Stomach (tissue), 9 donors: ENCODE data around the gene USP6. TPM values are rescaled to one million over a fixed set of nuclear protein-coding genes. Genes with fewer than 3 reads are reported as not detected.

ENCODE experiments used
- DNase-seq, 2 donors: peaks; one replicate each; pipeline versions ENCODE4 v3.0.0 to v3.0.0-alpha.2; 2013 to 2019
- H3K27ac ChIP-seq, 5 donors: fragments of 200-600 bp in 4 of 5; sonication (generic) in 4 of 5; one replicate each; pipeline ENCODE4 v1.5.1; 2013 to 2019; ENCODE audit warnings: mild to moderate bottlenecking in 1 of 5, moderate library complexity in 1 of 5
- H3K27me3 ChIP-seq, 3 donors: fragments of 200-600 bp; sonication (generic); one replicate each; pipeline ENCODE4 v1.5.1; 2017 to 2019; ENCODE audit warnings: mixed run types in 1 of 3
- H3K36me3 ChIP-seq, 4 donors: fragments of 200-600 bp; sonication (generic); 1 replicate in 3 of 4; 2 replicates in 1 of 4; pipeline ENCODE4 v1.5.1; 2016 to 2019
- H3K4me1 ChIP-seq, 4 donors: fragments of 200-600 bp; sonication (generic); one replicate each; pipeline ENCODE4 v1.5.1; 2016 to 2019
- H3K4me3 ChIP-seq, 4 donors: fragments of 200-600 bp; sonication (generic) in 3 of 4; one replicate each; pipeline ENCODE4 v1.5.1; 2016 to 2019; ENCODE audit warnings: mild to moderate bottlenecking in 1 of 4
- H3K9me3 ChIP-seq, 4 donors: fragments of 200-600 bp; sonication (generic); one replicate each; pipeline ENCODE4 v1.5.1; 2016 to 2019
- EP300 ChIP-seq: sonication (generic); formaldehyde crosslinking; IDR thresholded peaks from one replicate; pipeline ENCODE4 v1.6.1; 2017; ENCODE audit warnings: antibody characterized with exemption
- POLR2A ChIP-seq, 4 donors: fragments of 450-650 bp; IDR thresholded peaks; one replicate each; pipeline ENCODE4 v1.6.1; 2016; ENCODE audit warnings: antibody characterized with exemption in 4 of 4, control low read depth in 2 of 4, mild to moderate bottlenecking in 1 of 4, moderate library complexity in 1 of 4
- POLR2AphosphoS5 ChIP-seq, 3 donors: sonication (generic); formaldehyde crosslinking; IDR thresholded peaks; one replicate each; pipeline ENCODE4 v1.6.1; 2016; ENCODE audit warnings: antibody characterized with exemption in 3 of 3
- WGBS, 5 donors: extraction: QIAGEN DNeasy Blood & Tissue Kit in 3 of 5; methylation state at CpG; one replicate each; pipeline versions ENCODE4 v1.1.5 to v1.1.7; 2013 to 2018; 5-methylcytosine and 5-hydroxymethylcytosine counted together
- intact Hi-C: fragments of 100-400 bp; cut with DNase I; formaldehyde crosslinking; loops from one replicate; pipeline ENCODE4 v1.15.1; 2023; ENCODE audit warnings: low total_unique reads
- polyA plus RNA-seq, 3 donors: library from polyadenylated mRNA; stranded (reverse); fragments of 200-250 nt; gene quantifications; one replicate each; pipeline ENCODE4 v1.2.3, GENCODE V29; 2013
- total RNA-seq, 5 donors: library from RNA; depleted of rRNA; stranded (reverse); fragments of >200 nt; gene quantifications; one replicate each; pipeline versions ENCODE4 v1.1.0 to v1.2.3, GENCODE V29; 2014 to 2016
- TF ChIP-seq, protein P1 (sequence below), 7 experiments: fragments of 450-650 bp in 4 of 7; fragments of 200-600 bp in 3 of 7; sonication (generic) in 3 of 7; IDR thresholded peaks; one replicate each; pipeline ENCODE4 v1.5.1; 2016 to 2019; ENCODE audit warnings: antibody characterized with exemption in 7 of 7, control low read depth in 2 of 7, mild to moderate bottlenecking in 1 of 7
- donor health status: healthy with polysubstance abuse.
- donor health status: Bipolar disorder and iron deficiency.
- donor health status: healthy.

The USP6 gene
- total and polyA plus RNA-seq, 8 donors = 0.05 to 0.45 (median 0.18) TPM; not detected in 5

DNA sequence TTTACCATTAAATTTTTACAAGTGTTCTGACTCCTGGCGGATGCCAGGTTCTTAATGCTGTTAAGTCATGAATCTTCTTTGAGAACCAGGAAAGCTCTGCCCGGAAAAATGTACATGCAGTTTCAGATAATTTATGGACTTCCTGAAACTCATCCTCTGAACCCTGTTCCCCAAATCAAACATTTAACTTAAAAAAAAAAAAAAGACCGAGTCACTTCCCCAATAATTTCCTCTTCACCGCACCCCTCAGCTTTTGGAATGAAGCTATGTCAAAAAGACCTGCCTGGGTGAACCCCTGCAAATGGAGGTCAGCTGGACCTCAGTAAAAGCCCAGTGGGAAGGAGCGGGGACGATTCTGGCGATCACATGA lies 19.1 kb upstream of the USP6 start:
- WGBS, 5 donors = 17 to 25% (median 20%) methylated on average over 7 of the region's 7 CpGs
- DNase-seq = no peak
- Histone ChIP-seq H3K36me3 (peaks cover 8 to 26% (median 18%) of the 10 kb centered on the region in 4 donors), H3K27me3 (peaks cover 0 to 12% (median 7%) of the 10 kb centered on the region in 3 donors), H3K27ac (peak overlapping the region in 2 of 5 donors; percentile 55 to 56), H3K9me3 (peaks cover 44 to 62% (median 62%) of the 10 kb centered on the region in 4 donors), H3K4me3 (peak overlapping the region; percentile 37 to 54 (median 50)), H3K4me1 (peaks cover 0 to 13% (median 11%) of the 10 kb centered on the region in 4 donors)
- intact Hi-C loops = no loop called here
- TF ChIP-seq EP300 (no peak), POLR2A (IDR thresholded peaks at IDR 0.05) (no peak), POLR2AphosphoS5 (IDR thresholded peaks at IDR 0.05) (no peak)
- TF ChIP-seq, protein P1, sequence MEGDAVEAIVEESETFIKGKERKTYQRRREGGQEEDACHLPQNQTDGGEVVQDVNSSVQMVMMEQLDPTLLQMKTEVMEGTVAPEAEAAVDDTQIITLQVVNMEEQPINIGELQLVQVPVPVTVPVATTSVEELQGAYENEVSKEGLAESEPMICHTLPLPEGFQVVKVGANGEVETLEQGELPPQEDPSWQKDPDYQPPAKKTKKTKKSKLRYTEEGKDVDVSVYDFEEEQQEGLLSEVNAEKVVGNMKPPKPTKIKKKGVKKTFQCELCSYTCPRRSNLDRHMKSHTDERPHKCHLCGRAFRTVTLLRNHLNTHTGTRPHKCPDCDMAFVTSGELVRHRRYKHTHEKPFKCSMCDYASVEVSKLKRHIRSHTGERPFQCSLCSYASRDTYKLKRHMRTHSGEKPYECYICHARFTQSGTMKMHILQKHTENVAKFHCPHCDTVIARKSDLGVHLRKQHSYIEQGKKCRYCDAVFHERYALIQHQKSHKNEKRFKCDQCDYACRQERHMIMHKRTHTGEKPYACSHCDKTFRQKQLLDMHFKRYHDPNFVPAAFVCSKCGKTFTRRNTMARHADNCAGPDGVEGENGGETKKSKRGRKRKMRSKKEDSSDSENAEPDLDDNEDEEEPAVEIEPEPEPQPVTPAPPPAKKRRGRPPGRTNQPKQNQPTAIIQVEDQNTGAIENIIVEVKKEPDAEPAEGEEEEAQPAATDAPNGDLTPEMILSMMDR (IDR thresholded peaks at IDR 0.05) = no peak

GRCh38 chr17:5097101-5097834 lies 18.6 kb upstream of the USP6 start:
- Histone ChIP-seq H3K36me3 (peaks cover 2 to 20% (median 12%) of the 10 kb centered on the region in 4 donors), H3K4me3 (peak overlapping the region; percentile 37 to 54 (median 50)), H3K27ac (peak overlapping the region in 3 of 5 donors; percentile 29 to 56 (median 55)), H3K9me3 (peaks cover 38 to 57% (median 56%) of the 10 kb centered on the region in 4 donors), H3K4me1 (peaks cover 0 to 13% (median 11%) of the 10 kb centered on the region in 4 donors), H3K27me3 (peaks cover 0 to 12% (median 7%) of the 10 kb centered on the region in 3 donors)
- TF ChIP-seq, protein P1 (IDR thresholded peaks at IDR 0.05) = no peak
- TF ChIP-seq POLR2A (IDR thresholded peaks at IDR 0.05) (no peak), POLR2AphosphoS5 (IDR thresholded peaks at IDR 0.05) (no peak), EP300 (no peak)
- WGBS, 5 donors = 3 to 7% (median 4%) methylated on average over 38 to 63 of the region's 63 CpGs
- intact Hi-C loops = no loop called here
- peak; percentile 30 to 92 for DNase-seq

- peaks cover 0 to 12% (median 7%) of the 10 kb centered on the region in 3 donors for H3K27me3 ChIP-seq
- WGBS, 5 donors = 84 to 94% (median 87%) methylated on average over 5 of the region's 5 CpGs
- intact Hi-C loops = no loop called here
- H3K4me3 ChIP-seq = no peak overlapping the region
- TF ChIP-seq POLR2AphosphoS5 (IDR thresholded peaks at IDR 0.05) (no peak), EP300 (no peak), POLR2A (IDR thresholded peaks at IDR 0.05) (no peak)
- TF ChIP-seq, protein P1 (IDR thresholded peaks at IDR 0.05) = no peak
- H3K36me3 ChIP-seq = peaks cover 0 to under 1% (median 0%) of the 10 kb centered on the region in 4 donors
- H3K9me3 ChIP-seq = peaks cover 20 to 44% (median 39%) of the 10 kb centered on the region in 4 donors
- H3K4me1 ChIP-seq = peaks cover 0 to 13% (median 11%) of the 10 kb centered on the region in 4 donors
- no peak overlapping the region for H3K27ac ChIP-seq
- no peak for DNase-seq
These were observed 16.6 kb upstream of the USP6 start for GRCh38 chr17:5099271-5099670.

GRCh38 chr17:5100832-5101231 lies 15.0 kb upstream of the USP6 start:
- peaks cover 0 to 12% (median 7%) of the 10 kb centered on the region in 3 donors for H3K27me3 ChIP-seq
- WGBS, 5 donors = 63 to 78% (median 76%) methylated on average over 6 of the region's 6 CpGs
- TF ChIP-seq, protein P1 (IDR thresholded peaks at IDR 0.05) = no peak
- no peak for TF ChIP-seq POLR2A (IDR thresholded peaks at IDR 0.05)
- no peak for TF ChIP-seq EP300
- no peak for TF ChIP-seq POLR2AphosphoS5 (IDR thresholded peaks at IDR 0.05)
- H3K4me1 ChIP-seq = peaks cover 0 to 13% (median 11%) of the 10 kb centered on the region in 4 donors
- DNase-seq = no peak
- H3K36me3 ChIP-seq = peaks cover 3 to 12% (median 10%) of the 10 kb centered on the region in 4 donors
- peaks cover 12 to 37% (median 29%) of the 10 kb centered on the region in 4 donors for H3K9me3 ChIP-seq
- no peak overlapping the region for H3K4me3 ChIP-seq
- no peak overlapping the region for H3K27ac ChIP-seq
- intact Hi-C loops = no loop called here
